H9 (cell line): ENCODE measurements around the gene ATXN7. TPM values are rescaled to one million over a fixed set of nuclear protein-coding genes. Genes with fewer than 3 reads are reported as not detected.

Experiments
- DNase-seq: peaks from one replicate; pipeline ENCODE4 v3.0.0-alpha.2; 2017
- H2AFZ ChIP-seq: one replicate; pipeline ENCODE4 v1.6.1; 2013; ENCODE audit warnings: mild to moderate bottlenecking, low read length, control low read depth, moderate library complexity
- H2AK5ac ChIP-seq: 2 replicates; pipeline ENCODE4 v1.6.1; 2013; ENCODE audit warnings: low read length, control low read depth, mixed read lengths; ENCODE audit not compliant: insufficient read length
- H2BK120ac ChIP-seq: one replicate; pipeline ENCODE4 v1.6.1; 2013; ENCODE audit warnings: low read depth, mild to moderate bottlenecking, low read length, control low read depth, inconsistent platforms; ENCODE audit not compliant: poor library complexity, severe bottlenecking
- H2BK12ac ChIP-seq: 2 replicates; pipeline ENCODE4 v1.6.1; 2013; ENCODE audit warnings: low read length, control low read depth, mixed read lengths, low read depth; ENCODE audit not compliant: insufficient read length
- H2BK15ac ChIP-seq: 2 replicates; pipeline ENCODE4 v1.6.1; 2013; ENCODE audit warnings: low read depth, low read length, control low read depth
- H2BK20ac ChIP-seq: one replicate; pipeline ENCODE4 v1.6.1; 2013; ENCODE audit warnings: low read depth, mild to moderate bottlenecking, low read length, control low read depth, inconsistent platforms; ENCODE audit not compliant: poor library complexity, severe bottlenecking
- H2BK5ac ChIP-seq: 2 replicates; pipeline ENCODE4 v1.6.1; 2013; ENCODE audit warnings: low read length, control low read depth, mixed read lengths; ENCODE audit not compliant: insufficient read length
- H3K14ac ChIP-seq: 2 replicates; pipeline ENCODE4 v1.6.1; 2013; ENCODE audit warnings: low read length, control low read depth; ENCODE audit not compliant: insufficient read depth
- H3K18ac ChIP-seq: 2 replicates; pipeline ENCODE4 v1.6.1; 2013; ENCODE audit warnings: low read depth, mild to moderate bottlenecking, mixed read lengths, low read length, control low read depth; ENCODE audit not compliant: insufficient read length
- H3K23ac ChIP-seq: 2 replicates; pipeline ENCODE4 v1.6.1; 2013; ENCODE audit warnings: low read length, control low read depth, mixed read lengths, low read depth; ENCODE audit not compliant: insufficient read length
- H3K23me2 ChIP-seq: 2 replicates; pipeline ENCODE4 v1.6.1; 2013; ENCODE audit warnings: low read depth, mild to moderate bottlenecking, mixed read lengths, low read length, control low read depth; ENCODE audit not compliant: insufficient read length, poor library complexity, severe bottlenecking
- H3K27ac ChIP-seq: 2 replicates; pipeline ENCODE4 v1.5.1; 2013; ENCODE audit warnings: low read length, control low read depth, mixed read lengths, low read depth; ENCODE audit not compliant: insufficient read length
- H3K27me3 ChIP-seq: 2 replicates; pipeline ENCODE4 v1.6.1; 2013; ENCODE audit warnings: low read length, control low read depth, inconsistent platforms; ENCODE audit not compliant: insufficient read depth
- H3K4ac ChIP-seq: 2 replicates; pipeline ENCODE4 v1.6.1; 2013; ENCODE audit warnings: low read depth, mild to moderate bottlenecking, control low read depth, inconsistent platforms, low read length, moderate library complexity
- H3K4me1 ChIP-seq: 2 replicates; pipeline ENCODE4 v1.6.1; 2013; ENCODE audit warnings: low read length, control low read depth, inconsistent platforms; ENCODE audit not compliant: insufficient read depth
- H3K4me2 ChIP-seq: 2 replicates; pipeline ENCODE4 v1.6.1; 2013; ENCODE audit warnings: low read length, control low read depth, mixed read lengths; ENCODE audit not compliant: insufficient read length, insufficient read depth
- H3K56ac ChIP-seq: 2 replicates; pipeline ENCODE4 v1.6.1; 2013; ENCODE audit warnings: low read depth, mild to moderate bottlenecking, mixed read lengths, low read length, control low read depth; ENCODE audit not compliant: insufficient read length
- H3K79me1 ChIP-seq: 2 replicates; pipeline ENCODE4 v1.6.1; 2013; ENCODE audit warnings: low read depth, mild to moderate bottlenecking, moderate library complexity, low read length, control low read depth, inconsistent platforms; ENCODE audit not compliant: insufficient read depth, poor library complexity, severe bottlenecking
- H3K79me2 ChIP-seq: 2 replicates; pipeline ENCODE4 v1.6.1; 2013; ENCODE audit warnings: low read length, control low read depth, inconsistent platforms; ENCODE audit not compliant: insufficient read depth
- H3K9ac ChIP-seq: 2 replicates; pipeline ENCODE4 v1.6.1; 2013; ENCODE audit warnings: low read length, control low read depth, mixed read lengths; ENCODE audit not compliant: insufficient read length; ENCODE audit errors: extremely low read depth
- H3K9me3 ChIP-seq: one replicate; pipeline ENCODE4 v1.6.1; 2013; ENCODE audit warnings: low read depth, low read length, inconsistent platforms; ENCODE audit not compliant: control insufficient read depth
- H3T11ph ChIP-seq: one replicate; pipeline ENCODE4 v1.6.1; 2013; ENCODE audit warnings: mild to moderate bottlenecking, low read length, control low read depth, inconsistent platforms
- H4K20me1 ChIP-seq: one replicate; pipeline ENCODE4 v1.6.1; 2013; ENCODE audit not compliant: control insufficient read depth, insufficient read length, insufficient read depth
- H4K5ac ChIP-seq: 2 replicates; pipeline ENCODE4 v1.6.1; 2013; ENCODE audit warnings: low read depth, mild to moderate bottlenecking, mixed read lengths, low read length, control low read depth; ENCODE audit not compliant: insufficient read length
- H4K8ac ChIP-seq: replicated peaks from 2 replicates; pipeline ENCODE4 v1.6.1; 2013; ENCODE audit warnings: low read length, control low read depth, mixed read lengths, low read depth; ENCODE audit not compliant: insufficient read length
- H4K91ac ChIP-seq: 2 replicates; pipeline ENCODE4 v1.6.1; 2013; ENCODE audit warnings: low read depth, mild to moderate bottlenecking, moderate library complexity, mixed read lengths, low read length, control low read depth; ENCODE audit not compliant: insufficient read length
- H3K27ac Mint-ChIP-seq, 3 experiments: 2 replicates in 2 of 3; 3 replicates in 1 of 3; pipeline ENCODE4 v1.8.0; 2020 to 2021; ENCODE audit warnings: mixed read lengths in 3 of 3, mild to moderate bottlenecking in 1 of 3, moderate library complexity in 1 of 3
- H3K27me3 Mint-ChIP-seq: 2 replicates; pipeline ENCODE4 v1.8.0; 2021; ENCODE audit warnings: low read depth, mild to moderate bottlenecking, moderate library complexity, mixed read lengths
- H3K36me3 Mint-ChIP-seq, 3 experiments: 2 replicates in 2 of 3; 3 replicates in 1 of 3; pipeline ENCODE4 v1.8.0; 2020 to 2021; ENCODE audit warnings: low read depth in 3 of 3, mixed read lengths in 3 of 3; ENCODE audit not compliant: insufficient read depth in 1 of 3
- H3K4me1 Mint-ChIP-seq, 2 experiments: 2 replicates each; pipeline ENCODE4 v1.8.0; 2020; ENCODE audit warnings: mixed read lengths in 2 of 2
- H3K4me3 Mint-ChIP-seq, 2 experiments: 2 replicates in 1 of 2; 3 replicates in 1 of 2; pipeline ENCODE4 v1.8.0; 2020 to 2021; ENCODE audit warnings: mild to moderate bottlenecking in 2 of 2, mixed read lengths in 2 of 2, moderate library complexity in 1 of 2
- H3K9me3 Mint-ChIP-seq, 2 experiments: 2 replicates in 1 of 2; 3 replicates in 1 of 2; pipeline ENCODE4 v1.8.0; 2020; ENCODE audit warnings: mild to moderate bottlenecking in 2 of 2, mixed read lengths in 2 of 2, moderate library complexity in 1 of 2
- CTCF ChIP-seq: fragments of 200-600 bp; sonication (generic); conservative IDR thresholded peaks from 3 replicates; pipeline ENCODE4 v1.8.0; 2021; ENCODE audit warnings: antibody characterized with exemption, mild to moderate bottlenecking
- WGBS: extraction: QIAGEN DNeasy Blood & Tissue Kit; methylation state at CpG from one replicate; pipeline ENCODE4 v1.1.7; 2013; ENCODE audit warnings: missing lambda C conversion rate, low lambda C conversion rate, mixed read lengths; ENCODE audit not compliant: insufficient read length; ENCODE audit errors: extremely low coverage; 5-methylcytosine and 5-hydroxymethylcytosine counted together
- total RNA-seq: library from RNA; stranded (reverse); gene quantifications from 2 replicates; pipeline ENCODE4 v1.2.1, GENCODE V29; 2021

ATXN7 gene
- total RNA-seq, 1 experiment from 2014 or later, result 21.5 TPM

DNA sequence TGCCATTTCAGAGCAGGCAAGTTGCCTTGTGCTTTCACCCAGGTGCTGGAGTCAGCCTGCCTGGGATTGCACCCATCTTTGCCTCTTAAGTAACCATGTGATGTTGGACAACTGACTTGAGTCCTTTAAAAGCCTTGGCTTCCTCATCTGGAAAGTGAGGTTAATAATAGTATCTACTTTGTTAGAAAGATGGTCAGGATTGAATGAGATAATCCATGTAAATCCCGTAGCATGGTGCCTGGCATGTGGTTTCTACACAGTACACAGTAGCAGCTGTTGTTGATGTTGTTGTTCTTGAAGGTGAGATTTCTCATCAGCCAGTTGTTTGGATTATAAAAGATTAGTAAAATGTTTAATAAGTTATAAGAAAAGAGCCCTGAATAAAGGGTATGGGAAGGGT lies 110.8 kb downstream of the ATXN7 start:
- Mint-ChIP-seq H3K27me3 (no peaks in the 10 kb centered on the region), H3K4me1 (peaks cover 35 to 45% of the 10 kb centered on the region in 2 experiments), H3K9me3 (no peaks in the 10 kb centered on the region), H3K36me3 (peaks cover 0 to 2% (median 0%) of the 10 kb centered on the region in 3 experiments; a peak in 1 of 7 replicates), H3K4me3 (no peak overlapping the region), H3K27ac (no peak overlapping the region)
- H3K18ac ChIP-seq, result no peak overlapping the region
- no peak overlapping the region for H3K4ac ChIP-seq
- H3K9me3 ChIP-seq, result no peaks in the 10 kb centered on the region
- no peak overlapping the region for H2BK15ac ChIP-seq
- H3K4me2 ChIP-seq, result no peak overlapping the region
- H3K4me1 ChIP-seq, result peaks cover 9% of the 10 kb centered on the region
- H3T11ph ChIP-seq, result no peak overlapping the region
- no peak overlapping the region for H2BK120ac ChIP-seq
- no peak overlapping the region for H4K91ac ChIP-seq
- no peak overlapping the region for H4K5ac ChIP-seq
- H3K27me3 ChIP-seq, result no peaks in the 10 kb centered on the region
- no peak overlapping the region for H2BK12ac ChIP-seq
- no peaks in the 10 kb centered on the region for H3K23me2 ChIP-seq
- H3K79me1 ChIP-seq, result peaks cover 2% of the 10 kb centered on the region
- H4K20me1 ChIP-seq, result no peaks in the 10 kb centered on the region
- no peak overlapping the region for H3K27ac ChIP-seq
- no peak overlapping the region for H2AFZ ChIP-seq
- no peak overlapping the region for H3K14ac ChIP-seq
- H3K56ac ChIP-seq, result no peak overlapping the region
- no peak for DNase-seq
- H3K23ac ChIP-seq, result no peak overlapping the region
- no peak overlapping the region for H4K8ac ChIP-seq
- no peak overlapping the region for H2BK20ac ChIP-seq
- no peak overlapping the region for H2BK5ac ChIP-seq
- H3K9ac ChIP-seq, result no peak overlapping the region
- H3K79me2 ChIP-seq, result no peaks in the 10 kb centered on the region
- no peak for TF ChIP-seq CTCF
- no CpG with 5 or more reads among the region's 1 CpG for whole genome bisulfite sequencing
- H2AK5ac ChIP-seq, result no peak overlapping the region
